Lower lobe of right lung (tissue), 2 donors: ENCODE results near the gene TSACC. TPM values are rescaled to one million over a fixed set of nuclear protein-coding genes. Genes with fewer than 3 reads are reported as not detected.

Source experiments
- ATAC-seq, 2 donors: fragments of 200-7000 bp; cut with Tn5 transposase; one replicate each; pipeline ENCODE4 v1.9.1; 2020 to 2022; ENCODE audit warnings: mild to moderate bottlenecking in 2 of 2, moderate library complexity in 2 of 2
- DNase-seq: peaks from one replicate; pipeline ENCODE4 v3.0.0-alpha.2; 2020
- H3K27ac ChIP-seq: fragments of 200-600 bp; one replicate; pipeline ENCODE4 v1.8.0; 2022
- H3K27me3 ChIP-seq: fragments of 200-600 bp; one replicate; pipeline ENCODE4 v1.8.0; 2022; ENCODE audit warnings: low read depth
- H3K36me3 ChIP-seq: fragments of 200-600 bp; one replicate; pipeline ENCODE4 v1.8.0; 2022; ENCODE audit warnings: mild to moderate bottlenecking
- H3K4me1 ChIP-seq: fragments of 200-600 bp; one replicate; pipeline ENCODE4 v1.8.0; 2022
- H3K4me3 ChIP-seq: fragments of 200-600 bp; one replicate; pipeline ENCODE4 v1.8.0; 2022; ENCODE audit warnings: mild to moderate bottlenecking
- H3K9me3 ChIP-seq: fragments of 200-600 bp; one replicate; pipeline ENCODE4 v1.8.0; 2022
- CTCF ChIP-seq: fragments of 200-600 bp; IDR thresholded peaks from one replicate; pipeline ENCODE4 v1.8.0; 2022; ENCODE audit warnings: antibody characterized with exemption, mild to moderate bottlenecking
- intact Hi-C: fragments of 100-400 bp; cut with DNase I; formaldehyde crosslinking; loops from one replicate; pipeline ENCODE4 v1.11.0; 2022
- long read RNA-seq: library from polyadenylated mRNA; unstranded; transcript quantifications from one replicate; pipeline ENCODE4 v2.0.0, GENCODE V29; 2021
- total RNA-seq: library from RNA; stranded (reverse); fragmentation: NEBNext Ultra II Directional; extraction: Animal tissue kit (Norgen Biotek cat#: 25700); gene quantifications from one replicate; pipeline ENCODE4 v1.2.1, GENCODE V29; 2021
- donor health status: DM: no; HTN: yes; CAD: no; lungs with severe emphysema.

TSACC gene
- not detected for total RNA-seq
- long read RNA-seq, partial matches to known transcripts = 0 of 4 reads
- long read RNA-seq, other reads (novel, unspliced or antisense) = 4 of 4 reads

GRCh38 chr1:156338180-156338976 lies at the start of gene TSACC, which contains the start of gene CCT3:
TSACC (plus strand) TSS chr1:156338526; CDS start chr1:156339758, 1,232 bp downstream.
CCT3 (minus strand) TSS chr1:156338292; CDS start chr1:156338184, 108 bp downstream.
- H3K36me3 ChIP-seq = peaks cover 25% of the 10 kb centered on the region
- H3K27ac ChIP-seq = peak within 1 kb of the TSS; percentile 75
- H3K9me3 ChIP-seq = no peaks in the 10 kb centered on the region
- peak; percentile 98 for DNase-seq
- peak within 1 kb of the TSS; percentile 70 for H3K4me3 ChIP-seq
- H3K4me1 ChIP-seq = peaks cover 21% of the 10 kb centered on the region
- peak; percentile 98 to 99 for ATAC-seq
- TF ChIP-seq CTCF = no peak
- H3K27me3 ChIP-seq = no peaks in the 10 kb centered on the region
- intact Hi-C loops = no loop called here

DNA sequence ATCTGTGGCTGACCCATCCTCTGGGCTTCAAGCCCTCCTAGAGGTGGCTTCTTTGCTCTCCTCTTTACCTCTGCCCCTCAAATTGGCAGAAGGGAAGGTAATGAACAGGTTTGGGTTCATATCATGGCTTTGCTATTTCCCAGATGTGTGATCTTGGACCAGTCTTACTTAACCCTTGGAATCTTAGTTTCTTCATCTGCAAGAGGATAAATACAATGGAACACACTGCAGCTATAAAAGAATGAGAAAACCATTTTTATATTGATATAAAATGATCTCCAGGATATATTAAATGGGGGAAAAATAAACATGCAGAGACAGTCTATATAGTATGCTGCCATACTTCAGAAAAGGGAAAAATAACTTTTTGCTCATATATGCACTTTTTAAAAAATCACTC lies 48.5 kb upstream of the TSACC start:
- Histone ChIP-seq H3K4me1 (peaks cover 13% of the 10 kb centered on the region), H3K9me3 (no peaks in the 10 kb centered on the region), H3K4me3 (no peak overlapping the region), H3K27me3 (no peaks in the 10 kb centered on the region), H3K27ac (no peak overlapping the region), H3K36me3 (peaks cover 23% of the 10 kb centered on the region)
- intact Hi-C loops = no loop called here
- TF ChIP-seq CTCF = no peak
- ATAC-seq (no peak), DNase-seq (no peak)

GRCh38 chr1:156291226-156292061 lies 46.9 kb upstream of the TSACC start:
- H3K36me3 ChIP-seq = peaks cover 23% of the 10 kb centered on the region
- peaks cover 22% of the 10 kb centered on the region for H3K4me1 ChIP-seq
- no peak for TF ChIP-seq CTCF
- intact Hi-C loops = no loop called here
- H3K4me3 ChIP-seq = peak overlapping the region; percentile 49
- no peaks in the 10 kb centered on the region for H3K9me3 ChIP-seq
- peak; percentile 93 for DNase-seq
- peak; percentile 94 to 95 for ATAC-seq
- no peaks in the 10 kb centered on the region for H3K27me3 ChIP-seq
- peak overlapping the region; percentile 58 for H3K27ac ChIP-seq

- no peak overlapping the region for H3K4me3 ChIP-seq
- H3K36me3 ChIP-seq = peaks cover 23% of the 10 kb centered on the region
- H3K9me3 ChIP-seq = no peaks in the 10 kb centered on the region
- intact Hi-C loops = no loop called here
- H3K27ac ChIP-seq = no peak overlapping the region
- ATAC-seq (no peak), DNase-seq (no peak)
- TF ChIP-seq CTCF = no peak
- H3K27me3 ChIP-seq = no peaks in the 10 kb centered on the region
- peaks cover 22% of the 10 kb centered on the region for H3K4me1 ChIP-seq
Measured at GRCh38 chr1:156293098-156293434, 45.3 kb upstream of the TSACC start.

DNA sequence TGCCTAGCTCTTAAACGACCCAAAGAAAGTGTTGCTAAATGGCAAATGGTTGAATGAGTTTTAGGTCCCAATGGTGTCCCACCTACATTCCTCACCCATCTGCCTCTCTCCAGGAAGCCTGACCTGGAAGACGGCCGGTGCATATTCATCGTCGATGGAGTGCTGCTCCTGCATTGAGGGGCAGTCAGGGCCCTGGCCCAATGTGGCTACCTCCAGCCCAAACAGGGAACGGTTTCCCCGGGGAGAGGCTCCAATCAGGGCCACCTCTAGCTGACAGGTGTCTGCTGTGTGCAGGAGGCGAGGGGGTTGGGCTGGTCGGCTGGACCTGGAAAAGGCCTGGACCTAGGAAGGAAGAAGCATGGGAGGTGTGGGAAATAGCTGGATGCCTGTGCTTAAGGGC lies 44.4 kb upstream of the TSACC start:
- Histone ChIP-seq H3K4me1 (peaks cover 22% of the 10 kb centered on the region), H3K36me3 (peaks cover 20% of the 10 kb centered on the region), H3K9me3 (no peaks in the 10 kb centered on the region), H3K27me3 (no peaks in the 10 kb centered on the region), H3K27ac (no peak overlapping the region), H3K4me3 (no peak overlapping the region)
- intact Hi-C loops = no loop called here
- no peak for ATAC-seq
- DNase-seq = no peak
- TF ChIP-seq CTCF = no peak
